Esophagus squamous epithelium (tissue), 4 donors: ENCODE results near the gene DUSP10.

Experiments used
- POLR2A ChIP-seq, 4 donors: fragments of 450-650 bp; IDR thresholded peaks; one replicate each; pipeline ENCODE4 v1.6.1; 2017; ENCODE audit warnings: antibody characterized with exemption in 4 of 4, mild to moderate bottlenecking in 4 of 4, moderate library complexity in 3 of 4
- TF ChIP-seq, protein P1 (sequence below), 6 experiments: fragments of 450-650 bp in 4 of 6; fragments of 200-600 bp in 2 of 6; sonication (generic) in 2 of 6; IDR thresholded peaks; one replicate each; pipeline ENCODE4 v1.5.1; 2016 to 2019; ENCODE audit warnings: antibody characterized with exemption in 6 of 6, mild to moderate bottlenecking in 4 of 6, moderate library complexity in 4 of 6

DNA sequence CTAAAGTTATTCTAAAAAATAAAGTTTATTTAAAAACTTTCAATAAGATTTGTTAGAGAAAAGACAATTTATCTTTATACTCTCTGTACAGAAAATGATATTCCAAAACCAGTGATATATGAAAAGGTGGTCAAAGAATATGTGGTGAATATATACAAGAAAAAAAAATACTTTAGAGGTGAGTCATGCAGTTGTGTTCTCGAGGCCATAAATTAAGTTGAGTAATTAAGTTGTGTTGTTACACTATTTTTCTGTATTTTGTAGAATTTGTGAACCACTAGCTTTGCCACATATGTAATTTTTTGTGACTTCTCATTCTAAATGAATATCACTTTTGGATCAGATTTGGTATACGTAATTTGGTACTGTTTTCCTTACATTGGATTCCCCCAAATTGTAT is 23.6 kb upstream of the DUSP10 start:
- TF ChIP-seq, protein P1, sequence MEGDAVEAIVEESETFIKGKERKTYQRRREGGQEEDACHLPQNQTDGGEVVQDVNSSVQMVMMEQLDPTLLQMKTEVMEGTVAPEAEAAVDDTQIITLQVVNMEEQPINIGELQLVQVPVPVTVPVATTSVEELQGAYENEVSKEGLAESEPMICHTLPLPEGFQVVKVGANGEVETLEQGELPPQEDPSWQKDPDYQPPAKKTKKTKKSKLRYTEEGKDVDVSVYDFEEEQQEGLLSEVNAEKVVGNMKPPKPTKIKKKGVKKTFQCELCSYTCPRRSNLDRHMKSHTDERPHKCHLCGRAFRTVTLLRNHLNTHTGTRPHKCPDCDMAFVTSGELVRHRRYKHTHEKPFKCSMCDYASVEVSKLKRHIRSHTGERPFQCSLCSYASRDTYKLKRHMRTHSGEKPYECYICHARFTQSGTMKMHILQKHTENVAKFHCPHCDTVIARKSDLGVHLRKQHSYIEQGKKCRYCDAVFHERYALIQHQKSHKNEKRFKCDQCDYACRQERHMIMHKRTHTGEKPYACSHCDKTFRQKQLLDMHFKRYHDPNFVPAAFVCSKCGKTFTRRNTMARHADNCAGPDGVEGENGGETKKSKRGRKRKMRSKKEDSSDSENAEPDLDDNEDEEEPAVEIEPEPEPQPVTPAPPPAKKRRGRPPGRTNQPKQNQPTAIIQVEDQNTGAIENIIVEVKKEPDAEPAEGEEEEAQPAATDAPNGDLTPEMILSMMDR (IDR thresholded peaks at IDR 0.05) = no peak
- TF ChIP-seq POLR2A (IDR thresholded peaks at IDR 0.05) = no peak
